Measurements from ENCODE around the gene ZNF778. TPM values are rescaled to one million over a fixed set of nuclear protein-coding genes. Genes with fewer than 3 reads are reported as not detected.
A peak's percentile ranks its signal among the peaks of the same experiment; 100 is the strongest.

ZNF778 gene
- total and polyA plus RNA-seq, 2 of the 13 experiments (the other 11 are each of a cell fraction or from before 2014, with no cell fraction given), result 3.8 to 7.2 TPM

DNA sequence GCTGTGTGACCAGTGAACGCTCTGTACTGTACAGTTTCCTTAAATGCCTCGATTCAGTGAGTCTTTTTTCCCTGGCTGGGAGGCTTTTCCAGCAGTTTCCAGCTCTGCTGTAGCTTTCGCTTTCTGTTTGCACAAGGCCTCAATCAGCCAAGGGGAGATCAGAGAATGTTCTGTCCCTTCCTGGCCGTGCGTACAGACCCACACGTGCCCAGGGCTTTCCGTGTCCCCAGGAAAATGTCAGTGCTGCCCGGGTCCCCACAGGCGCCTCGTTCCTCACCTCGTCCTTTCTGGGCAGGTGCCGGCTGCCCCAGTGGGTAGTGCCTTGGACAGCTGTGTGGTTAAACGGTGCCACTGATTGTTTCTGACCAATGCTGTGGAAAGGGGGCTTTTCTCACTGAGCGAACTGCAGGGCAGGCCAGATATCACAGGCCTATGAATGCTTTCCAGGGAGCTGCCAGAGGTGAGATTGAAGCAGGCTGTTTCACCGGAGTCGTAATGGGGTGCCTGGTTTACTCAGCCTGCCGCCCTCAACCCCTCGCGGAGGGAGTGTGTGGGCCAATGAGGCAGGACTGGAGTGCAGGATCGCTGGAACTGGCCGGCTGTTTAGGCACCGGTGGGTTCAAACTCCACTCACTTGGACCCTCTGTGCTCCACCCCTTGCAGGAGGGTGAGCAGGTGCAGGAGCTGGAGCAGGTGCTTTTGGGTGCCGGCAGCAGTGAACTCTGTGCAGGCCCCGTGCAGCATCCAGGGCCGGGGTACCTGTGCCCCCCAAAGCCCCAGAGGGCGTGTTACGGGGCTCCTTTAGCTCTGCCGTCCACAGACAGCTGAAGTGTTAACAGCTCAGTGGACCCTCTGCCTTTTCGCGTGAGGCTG lies 44.4 kb downstream of the ZNF778 start (continued):
- TF ChIP-seq, protein P1, sequence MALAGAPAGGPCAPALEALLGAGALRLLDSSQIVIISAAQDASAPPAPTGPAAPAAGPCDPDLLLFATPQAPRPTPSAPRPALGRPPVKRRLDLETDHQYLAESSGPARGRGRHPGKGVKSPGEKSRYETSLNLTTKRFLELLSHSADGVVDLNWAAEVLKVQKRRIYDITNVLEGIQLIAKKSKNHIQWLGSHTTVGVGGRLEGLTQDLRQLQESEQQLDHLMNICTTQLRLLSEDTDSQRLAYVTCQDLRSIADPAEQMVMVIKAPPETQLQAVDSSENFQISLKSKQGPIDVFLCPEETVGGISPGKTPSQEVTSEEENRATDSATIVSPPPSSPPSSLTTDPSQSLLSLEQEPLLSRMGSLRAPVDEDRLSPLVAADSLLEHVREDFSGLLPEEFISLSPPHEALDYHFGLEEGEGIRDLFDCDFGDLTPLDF (CRISPR knock-in tag; IDR thresholded peaks at IDR 0.05), result no peak
- TF ChIP-seq NFYC (CRISPR knock-in tag; IDR thresholded peaks at IDR 0.05), result no peak
- no peak for TF ChIP-seq RFX3 (CRISPR knock-in tag; IDR thresholded peaks at IDR 0.05)
- TF ChIP-seq GFI1 (CRISPR knock-in tag; IDR thresholded peaks at IDR 0.05; ENCODE audit: borderline replicate concordance), result peak; percentile 53; the same call in 1 of the 2 replicates
- no peak for TF ChIP-seq ATF6 (CRISPR knock-in tag; conservative IDR thresholded peaks at IDR 0.05)
- peak; percentile 34 for TF ChIP-seq ZNF350 (CRISPR knock-in tag; IDR thresholded peaks at IDR 0.05; ENCODE audit: borderline replicate concordance, low read depth)
- TF ChIP-seq GRHL1 (CRISPR knock-in tag; conservative IDR thresholded peaks at IDR 0.05), result no peak
- TF ChIP-seq KDM2A (CRISPR knock-in tag; IDR thresholded peaks at IDR 0.05; ENCODE audit: borderline replicate concordance, low read depth), result peak; percentile 63
- TF ChIP-seq ZNF550 (CRISPR knock-in tag; IDR thresholded peaks at IDR 0.05; ENCODE audit: borderline replicate concordance), result no peak; the same call in 1 of the 2 replicates
- TF ChIP-seq IRF2 (CRISPR knock-in tag; IDR thresholded peaks at IDR 0.05), result peak; percentile 100
- no peak for TF ChIP-seq SKIL (CRISPR knock-in tag; IDR thresholded peaks at IDR 0.05; ENCODE audit: borderline replicate concordance)
- TF ChIP-seq XBP1 (CRISPR knock-in tag; IDR thresholded peaks at IDR 0.05), result no peak
- TF ChIP-seq KAT8 (CRISPR knock-in tag; IDR thresholded peaks at IDR 0.05), result peak; percentile 62
- no peak for TF ChIP-seq ZNF468 (CRISPR knock-in tag; IDR thresholded peaks at IDR 0.05)
- peak; percentile 8; the same call in 1 of the 2 replicates for TF ChIP-seq ZNF879 (CRISPR knock-in tag; IDR thresholded peaks at IDR 0.05)
- TF ChIP-seq, protein P2, sequence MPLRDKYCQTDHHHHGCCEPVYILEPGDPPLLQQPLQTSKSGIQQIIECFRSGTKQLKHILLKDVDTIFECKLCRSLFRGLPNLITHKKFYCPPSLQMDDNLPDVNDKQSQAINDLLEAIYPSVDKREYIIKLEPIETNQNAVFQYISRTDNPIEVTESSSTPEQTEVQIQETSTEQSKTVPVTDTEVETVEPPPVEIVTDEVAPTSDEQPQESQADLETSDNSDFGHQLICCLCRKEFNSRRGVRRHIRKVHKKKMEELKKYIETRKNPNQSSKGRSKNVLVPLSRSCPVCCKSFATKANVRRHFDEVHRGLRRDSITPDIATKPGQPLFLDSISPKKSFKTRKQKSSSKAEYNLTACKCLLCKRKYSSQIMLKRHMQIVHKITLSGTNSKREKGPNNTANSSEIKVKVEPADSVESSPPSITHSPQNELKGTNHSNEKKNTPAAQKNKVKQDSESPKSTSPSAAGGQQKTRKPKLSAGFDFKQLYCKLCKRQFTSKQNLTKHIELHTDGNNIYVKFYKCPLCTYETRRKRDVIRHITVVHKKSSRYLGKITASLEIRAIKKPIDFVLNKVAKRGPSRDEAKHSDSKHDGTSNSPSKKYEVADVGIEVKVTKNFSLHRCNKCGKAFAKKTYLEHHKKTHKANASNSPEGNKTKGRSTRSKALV (CRISPR knock-in tag; IDR thresholded peaks at IDR 0.05), result 0 out of 2 replicates have a peak, but pooled peaks have one; percentile 67
- TF ChIP-seq FOXO1 (CRISPR knock-in tag; IDR thresholded peaks at IDR 0.05), result peak; percentile 52; the same call in 1 of the 2 replicates
- TF ChIP-seq ATRX (CRISPR knock-in tag; IDR thresholded peaks at IDR 0.05; ENCODE audit: borderline replicate concordance), result no peak
- TF ChIP-seq ZNF713 (CRISPR knock-in tag; IDR thresholded peaks at IDR 0.05), result no peak
- TF ChIP-seq GABPB1 (CRISPR knock-in tag; IDR thresholded peaks at IDR 0.05), result peak; percentile 29; the same call in 1 of the 2 replicates

All from HepG2 (cell line).